ENCODE data around the gene CHD9. TPM values are rescaled to one million over a fixed set of nuclear protein-coding genes. Genes with fewer than 3 reads are reported as not detected.

The CHD9 gene
- total and polyA plus RNA-seq, 9 of the 15 experiments (the other 6 are each of a cell fraction or from before 2014, with no cell fraction given) = 29.0 to 69.3 (median 40.6) TPM

GRCh38 chr16:53100889-53101288, 46.1 kb downstream of the CHD9 start:
- DNase-seq (ENCODE audit: extremely low read depth in 1 of 4, low spot score in 3 of 4) = no peak
- in situ Hi-C loops (cut with MboI) = no loop called here
- Histone ChIP-seq H3K4me2 (ENCODE audit: insufficient read depth, low read length) (no peak overlapping the region), H3K4me3 (no peak overlapping the region), H3K9me1 (ENCODE audit: control insufficient read depth, insufficient read depth, low read length) (no peaks in the 10 kb centered on the region), H3K36me3 (ENCODE audit: control insufficient read depth, insufficient read depth, low read length) (peaks cover 14% of the 10 kb centered on the region), H3K79me2 (ENCODE audit: control insufficient read depth, insufficient read depth, low read length) (peaks cover 76% of the 10 kb centered on the region), H3K9me3 (replicated peaks; ENCODE audit: control insufficient read depth, insufficient read depth, low read depth, low read length) (no peaks in the 10 kb centered on the region), H3K27me3 (ENCODE audit: control insufficient read depth in 2 of 2, insufficient read depth in 2 of 2, low read length in 2 of 2) (no peaks in the 10 kb centered on the region), H2AFZ (ENCODE audit: low read depth, low read length) (no peak overlapping the region), H3K4me1 (replicated peaks in 1 of 2; ENCODE audit: control insufficient read depth in 2 of 2, insufficient read depth in 2 of 2, low read length in 2 of 2) (peaks cover 20 to 26% of the 10 kb centered on the region in 2 experiments), H3K9ac (ENCODE audit: insufficient read depth in 1 of 2, low read depth in 2 of 2, low read length in 2 of 2) (no peak overlapping the region), H3K27ac (ENCODE audit: extremely low read depth, low read depth, low read length) (no peak overlapping the region), H4K20me1 (replicated peaks; ENCODE audit: control insufficient read depth, insufficient read depth, low read length) (no peaks in the 10 kb centered on the region; the same call in 1 of the 2 replicates)
- WGBS (ENCODE audit: insufficient coverage, low coverage, missing lambda C conversion rate) = 94% methylated on average over 1 of the region's 1 CpG
- no peak for FAIRE-seq
- no peak for TF ChIP-seq SP1 (CRISPR knock-in tag; IDR thresholded peaks at IDR 0.05)
- peak; percentile 48; the same call in 1 of the 2 replicates for TF ChIP-seq ZNF316 (IDR thresholded peaks at IDR 0.05)
- POLR2A ChIA-PET = interaction anchor here (3.0 kb wide), 1 partner anchor 12 kb away, joined by 12 read pairs; no protein-coding TSS in a partner anchor
- intact Hi-C loops (cut with micrococcal nuclease) = no loop called here
- no peak for ATAC-seq
- CTCF ChIA-PET (ENCODE audit: low intra/inter-chr PET ratio) = no interaction called here
- BruUV-seq (replicated peaks) = no TSS peak

GRCh38 chr16:53103811-53104210, 49.0 kb downstream of the CHD9 start:
- ATAC-seq (no peak), FAIRE-seq (no peak), DNase-seq (ENCODE audit: extremely low read depth in 1 of 4, low spot score in 3 of 4) (no peak)
- Histone ChIP-seq H4K20me1 (replicated peaks; ENCODE audit: control insufficient read depth, insufficient read depth, low read length) (no peaks in the 10 kb centered on the region), H2AFZ (ENCODE audit: low read depth, low read length) (no peak overlapping the region), H3K4me3 (no peak overlapping the region), H3K4me2 (ENCODE audit: insufficient read depth, low read length) (no peak overlapping the region), H3K9ac (ENCODE audit: insufficient read depth in 1 of 2, low read depth in 2 of 2, low read length in 2 of 2) (no peak overlapping the region), H3K79me2 (ENCODE audit: control insufficient read depth, insufficient read depth, low read length) (peaks cover 60% of the 10 kb centered on the region), H3K9me1 (ENCODE audit: control insufficient read depth, insufficient read depth, low read length) (no peaks in the 10 kb centered on the region), H3K36me3 (ENCODE audit: control insufficient read depth, insufficient read depth, low read length) (peaks cover 12% of the 10 kb centered on the region), H3K4me1 (replicated peaks in 1 of 2; ENCODE audit: control insufficient read depth in 2 of 2, insufficient read depth in 2 of 2, low read length in 2 of 2) (peaks cover 14 to 16% of the 10 kb centered on the region in 2 experiments), H3K9me3 (replicated peaks; ENCODE audit: control insufficient read depth, insufficient read depth, low read depth, low read length) (no peaks in the 10 kb centered on the region), H3K27me3 (ENCODE audit: control insufficient read depth in 2 of 2, insufficient read depth in 2 of 2, low read length in 2 of 2) (no peaks in the 10 kb centered on the region), H3K27ac (ENCODE audit: extremely low read depth, low read depth, low read length) (no peak overlapping the region)
- ChIA-PET POLR2A (interaction anchor here (1.9 to 2.5 kb wide), 2 partner anchors 12 to 17 kb away, joined by 5 to 6 read pairs; no protein-coding TSS in a partner anchor), CTCF (ENCODE audit: low intra/inter-chr PET ratio) (no interaction called here)
- intact Hi-C loops (cut with micrococcal nuclease) (no loop called here), in situ Hi-C loops (cut with MboI) (no loop called here)
- BruUV-seq (replicated peaks) = no TSS peak
- WGBS (ENCODE audit: insufficient coverage, low coverage, missing lambda C conversion rate) = 71% methylated on average over 4 of the region's 4 CpGs
- TF ChIP-seq ZNF76 (CRISPR knock-in tag; IDR thresholded peaks at IDR 0.05; ENCODE audit: borderline replicate concordance) (no peak), MITF (IDR thresholded peaks at IDR 0.05) (no peak), TCF7L2 (IDR thresholded peaks at IDR 0.05; ENCODE audit: low read depth, low read length) (no peak), CEBPG (CRISPR knock-in tag; IDR thresholded peaks at IDR 0.05) (no peak), CEBPG (tag; conservative IDR thresholded peaks at IDR 0.05 in 1 of 2, IDR thresholded peaks at IDR 0.05 in 1 of 2) (no peak), POLR2A (conservative IDR thresholded peaks at IDR 0.05) (no peak), ZNF212 (CRISPR knock-in tag; IDR thresholded peaks at IDR 0.05) (no peak), ZNF184 (CRISPR knock-in tag; IDR thresholded peaks at IDR 0.05) (no peak), NUFIP1 (IDR thresholded peaks at IDR 0.05; ENCODE audit: partially characterized antibody) (no peak), MCM5 (IDR thresholded peaks at IDR 0.05; ENCODE audit: low read depth) (no peak), ETV1 (tag; conservative IDR thresholded peaks at IDR 0.05; ENCODE audit: low read depth) (no peak), MTF1 (CRISPR knock-in tag; IDR thresholded peaks at IDR 0.05; ENCODE audit: borderline replicate concordance) (no peak), RFX1 (IDR thresholded peaks at IDR 0.05) (no peak), SRF (CRISPR knock-in tag; IDR thresholded peaks at IDR 0.05) (no peak)
